Measurements from ENCODE around the gene TCOF1.

TCOF1 gene

DNA sequence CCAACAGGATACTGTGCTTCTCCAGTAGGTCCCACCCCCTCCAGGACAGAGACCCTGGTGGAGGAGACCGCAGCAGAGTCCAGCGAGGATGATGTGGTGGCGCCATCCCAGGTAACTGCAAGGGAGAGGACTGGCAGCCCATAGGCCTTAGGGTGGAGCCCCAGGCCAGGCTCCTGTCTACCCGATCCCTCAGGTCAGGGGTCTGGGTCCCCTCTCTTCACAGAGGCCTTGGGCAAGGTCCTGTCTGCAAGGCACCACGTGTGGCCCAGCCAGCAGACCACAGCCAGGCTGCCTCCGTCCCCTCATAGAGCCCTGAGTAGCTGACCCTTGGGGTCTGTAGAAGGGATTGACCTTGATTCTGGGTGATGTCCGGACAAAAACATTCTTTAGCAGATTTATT lies 35.2 kb downstream of the TCOF1 start:
- DNase-seq, result no peak

DNA sequence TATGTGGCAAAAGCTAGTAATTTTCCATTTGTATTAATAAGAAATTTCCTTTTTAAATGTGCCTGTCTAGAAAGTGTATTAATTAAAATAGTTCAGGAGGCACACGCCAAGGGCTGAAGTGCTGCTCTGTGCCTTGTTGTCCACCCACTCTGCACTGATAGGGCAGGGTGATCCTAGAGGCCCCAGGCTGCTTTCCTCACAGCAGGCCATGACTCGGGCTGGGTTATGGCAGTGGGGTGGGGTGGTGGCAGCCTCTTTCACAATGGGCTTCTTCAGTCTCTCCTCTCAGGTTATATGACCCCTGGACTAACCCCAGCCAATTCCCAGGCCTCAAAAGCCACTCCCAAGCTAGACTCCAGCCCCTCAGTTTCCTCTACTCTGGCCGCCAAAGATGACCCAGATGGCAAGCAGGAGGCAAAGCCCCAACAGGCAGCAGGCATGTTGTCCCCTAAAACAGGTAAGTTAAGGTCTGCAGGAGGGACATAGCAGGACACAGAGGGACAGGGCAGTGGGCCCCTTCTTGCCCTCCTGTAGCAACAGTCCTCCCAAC lies 35.7 kb downstream of the TCOF1 start:
- DNase-seq, result no peak

DNA sequence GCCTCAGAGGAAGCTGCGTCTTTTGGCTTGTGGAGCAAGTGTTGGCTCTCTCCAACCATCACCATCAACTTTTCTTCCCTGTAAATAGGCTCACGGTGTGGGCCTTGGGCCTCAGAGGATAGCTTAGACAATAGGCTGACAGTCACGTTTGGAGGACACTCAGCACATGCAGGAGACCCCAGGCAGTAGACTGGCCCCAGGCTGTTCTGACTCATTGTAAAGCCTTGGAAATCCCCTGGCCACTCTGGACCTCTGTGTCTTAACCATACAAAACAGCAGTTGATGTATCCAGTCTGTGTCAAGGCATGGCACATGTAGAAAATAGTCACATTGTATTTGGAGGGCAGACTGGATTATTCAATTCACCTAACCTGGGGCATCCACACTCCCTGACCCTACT lies 36.6 kb downstream of the TCOF1 start:
- no peak for DNase-seq

DNA sequence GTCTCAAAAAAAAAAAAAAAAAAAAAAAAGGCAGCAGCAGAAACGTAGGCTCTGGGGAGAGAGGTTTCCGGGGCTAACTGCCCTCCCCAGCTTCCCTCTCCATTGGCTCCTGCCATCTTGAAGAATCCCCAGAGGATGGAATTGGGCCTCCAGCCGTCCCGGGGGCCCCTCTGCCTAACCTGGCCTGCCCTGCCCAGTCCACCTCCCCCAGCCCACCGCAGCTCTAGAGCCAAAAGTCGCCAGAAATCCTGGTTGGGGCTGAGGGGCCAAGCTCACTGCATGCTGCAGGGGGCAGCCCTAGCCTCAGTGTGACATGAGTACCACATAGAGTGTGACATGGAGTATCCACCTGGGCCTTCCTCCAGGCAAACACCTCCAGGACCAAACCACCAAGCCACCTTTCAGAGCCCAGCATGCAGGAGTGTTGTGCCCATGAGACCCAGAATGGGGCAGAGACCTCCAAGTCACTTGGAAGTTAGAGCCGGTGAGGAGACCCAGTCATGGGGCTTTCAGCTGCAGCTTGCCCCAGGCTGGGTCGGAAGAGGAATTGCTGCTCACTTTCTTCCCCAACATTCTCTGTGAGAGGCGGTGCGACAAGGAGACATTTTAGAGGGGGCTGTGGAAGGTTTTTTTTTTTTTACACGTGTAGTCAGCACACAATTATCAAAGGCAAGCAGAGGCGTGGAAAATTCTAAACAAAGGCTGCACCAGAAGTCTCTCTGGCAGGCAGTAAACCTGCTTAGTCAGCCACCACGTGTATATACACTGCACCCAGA lies 37.6 kb downstream of the TCOF1 start:
- no peak for DNase-seq

DNA sequence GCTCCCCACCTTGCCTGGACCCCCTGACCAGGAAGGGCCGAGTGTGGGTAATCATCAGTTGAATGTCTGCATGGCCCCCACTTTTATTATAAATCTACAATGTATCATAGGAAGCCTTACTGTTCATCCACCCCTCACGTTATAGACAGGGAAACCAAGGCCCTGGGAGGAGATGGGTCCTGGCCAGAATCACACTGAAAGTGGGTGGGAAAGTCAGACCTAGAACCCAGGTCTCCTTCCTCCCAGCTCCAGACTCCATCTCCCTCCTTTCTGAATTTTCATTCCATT lies 38.1 kb downstream of the TCOF1 start:
- no peak for DNase-seq

DNA sequence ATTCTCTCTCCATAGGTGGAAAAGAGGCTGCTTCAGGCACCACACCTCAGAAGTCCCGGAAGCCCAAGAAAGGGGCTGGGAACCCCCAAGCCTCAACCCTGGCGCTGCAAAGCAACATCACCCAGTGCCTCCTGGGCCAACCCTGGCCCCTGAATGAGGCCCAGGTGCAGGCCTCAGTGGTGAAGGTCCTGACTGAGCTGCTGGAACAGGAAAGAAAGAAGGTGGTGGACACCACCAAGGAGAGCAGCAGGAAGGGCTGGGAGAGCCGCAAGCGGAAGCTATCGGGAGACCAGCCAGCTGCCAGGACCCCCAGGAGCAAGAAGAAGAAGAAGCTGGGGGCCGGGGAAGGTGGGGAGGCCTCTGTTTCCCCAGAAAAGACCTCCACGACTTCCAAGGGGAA lies 38.8 kb downstream of the TCOF1 start:
- no peak for DNase-seq

DNA sequence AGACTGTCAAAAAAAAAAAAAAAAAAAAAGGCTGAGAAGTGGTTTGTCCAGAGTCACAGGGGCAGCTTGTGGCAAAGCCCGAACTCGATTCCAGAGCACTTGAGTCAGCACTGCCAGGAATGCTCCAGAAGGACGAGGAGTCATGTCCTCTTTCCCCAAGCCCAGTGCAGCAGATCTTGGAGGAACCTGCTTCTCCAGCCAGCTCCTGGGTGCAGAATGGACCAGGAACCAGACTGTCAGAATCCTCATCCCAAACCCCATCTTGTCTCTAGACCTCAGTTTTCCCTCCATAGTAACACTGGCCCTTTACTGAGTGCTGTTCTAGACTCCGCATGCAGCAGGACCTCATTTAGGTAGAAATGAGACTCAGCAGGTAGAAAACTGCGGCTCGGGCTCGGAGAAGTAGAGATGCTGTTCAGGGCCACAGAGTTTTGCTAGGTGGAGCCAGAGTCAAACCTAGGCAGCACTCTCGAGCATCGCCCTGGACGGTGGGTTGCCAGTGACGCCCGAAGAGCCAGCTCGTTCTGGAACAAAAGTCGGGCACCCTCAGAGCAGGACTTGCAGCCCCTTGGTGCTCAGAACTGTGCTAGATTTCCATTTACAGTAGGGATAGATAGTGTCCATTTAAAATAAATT lies 39.8 kb downstream of the TCOF1 start:
- DNase-seq, result no peak

DNA sequence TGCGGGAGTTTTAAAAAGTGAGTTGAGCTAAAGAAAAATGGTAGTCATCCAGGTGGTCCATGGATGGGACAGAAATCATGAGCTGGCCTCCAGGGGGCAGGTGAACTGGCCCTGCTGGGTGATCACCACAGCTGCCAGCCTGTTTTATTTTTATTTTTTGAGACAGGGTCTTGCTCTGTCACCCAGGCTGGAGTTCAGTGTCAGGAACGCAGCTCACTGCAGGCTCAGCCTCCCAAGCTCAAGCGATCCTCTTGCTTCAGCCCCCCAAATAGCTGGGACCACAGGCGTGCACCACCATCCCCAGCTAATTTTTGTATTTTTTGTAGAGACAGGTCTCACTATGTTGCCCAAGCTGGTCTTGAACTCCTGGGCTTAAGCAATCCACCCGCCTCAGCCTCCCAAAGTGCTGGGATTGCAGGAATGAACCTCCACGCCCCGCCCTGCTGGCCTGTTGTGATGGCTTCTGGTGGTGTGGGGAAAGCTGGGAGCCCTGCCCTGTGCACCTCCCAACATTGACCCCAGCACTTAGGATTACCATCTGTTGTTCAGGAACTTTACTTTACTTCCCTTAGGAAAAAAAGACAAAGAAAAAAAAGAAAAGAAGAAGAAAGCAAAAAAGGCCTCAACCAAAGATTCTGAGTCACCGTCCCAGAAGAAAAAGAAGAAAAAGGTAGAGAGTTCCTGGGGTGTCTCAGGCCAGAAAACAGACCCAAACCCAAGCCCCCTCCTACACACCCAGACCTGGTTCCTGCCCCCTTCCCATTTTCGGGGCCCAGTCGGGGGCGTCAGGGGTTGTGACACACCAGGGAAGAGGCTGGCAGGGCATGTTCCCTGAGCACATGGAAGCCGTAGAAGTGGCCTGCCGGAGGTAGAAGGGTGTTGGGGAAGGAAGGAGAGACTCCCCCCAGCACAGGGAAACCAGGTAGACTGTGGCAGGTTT lies 40.6 kb downstream of the TCOF1 start:
- DNase-seq, result no peak

DNA sequence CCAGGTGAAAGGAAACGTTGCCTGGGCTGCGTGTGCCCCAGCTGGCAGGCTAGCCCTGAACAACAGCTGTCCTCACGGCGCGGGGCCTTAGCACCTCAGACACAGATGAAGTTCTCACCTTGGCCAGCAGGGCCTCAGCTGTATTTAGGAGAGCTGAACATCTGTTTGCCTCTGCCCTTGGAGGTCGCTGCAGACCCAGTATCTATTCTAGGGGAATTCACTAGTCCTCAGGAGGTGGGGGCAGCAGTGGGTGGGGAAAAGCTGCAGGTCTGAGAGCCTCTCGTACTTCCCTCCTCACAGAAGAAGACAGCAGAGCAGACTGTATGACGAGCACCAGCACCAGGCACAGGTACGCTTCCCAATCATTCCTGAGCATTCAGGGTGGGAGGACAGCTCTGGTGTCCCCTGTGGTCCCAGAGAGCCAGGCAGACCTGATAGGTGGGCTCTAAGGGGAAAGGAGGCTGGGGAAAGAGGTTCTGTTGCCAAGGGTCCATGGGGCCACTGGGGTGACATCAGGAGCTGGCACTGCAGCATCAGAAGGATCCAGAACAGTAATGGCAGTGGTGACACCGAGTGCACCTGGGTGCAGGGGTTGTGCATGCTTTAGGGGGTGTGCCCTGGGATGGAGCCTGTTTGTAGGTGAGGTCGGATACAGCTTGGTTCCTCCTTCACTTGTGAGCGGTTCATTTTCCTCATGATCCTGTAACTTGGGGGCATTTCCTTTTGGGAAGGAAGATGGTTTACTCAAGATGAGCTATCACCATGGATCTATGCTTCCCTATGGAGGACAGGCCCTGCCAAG lies 41.4 kb downstream of the TCOF1 start:
- peak in 1 of 5 experiments; percentile 55 for DNase-seq

DNA sequence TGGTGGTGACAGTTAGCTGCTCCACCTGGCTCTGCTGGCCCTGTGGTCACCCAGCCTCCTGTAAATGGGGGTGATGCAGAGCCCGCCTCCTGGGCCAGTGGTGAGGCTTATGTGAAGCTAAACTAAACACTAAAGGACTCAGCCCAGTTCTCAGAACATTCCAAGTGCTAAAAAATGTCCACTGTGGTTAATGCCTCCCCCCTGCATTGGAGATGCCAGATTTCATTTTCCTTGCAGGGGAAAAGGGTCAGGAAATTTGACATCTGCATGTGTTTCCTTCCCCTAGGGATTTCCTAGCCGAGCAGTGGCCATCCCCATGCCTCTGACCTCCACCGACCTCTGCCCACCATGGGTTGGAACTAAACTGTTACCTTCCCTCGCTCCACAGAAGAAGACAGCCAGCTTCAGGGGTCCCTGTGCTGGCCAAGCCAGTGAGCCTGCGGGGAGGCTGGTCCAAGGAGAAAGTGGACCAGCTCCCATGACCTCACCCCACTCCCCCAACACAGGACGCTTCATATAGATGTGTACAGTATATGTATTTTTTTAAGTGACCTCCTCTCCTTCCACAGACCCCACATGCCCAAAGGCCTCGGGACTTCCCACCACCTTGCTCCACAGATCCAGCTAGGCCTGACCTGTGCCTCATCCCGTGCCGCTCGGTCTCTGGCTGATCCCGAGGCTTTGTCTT lies 42.2 kb downstream of the TCOF1 start:
- DNase-seq, result no peak

DNA sequence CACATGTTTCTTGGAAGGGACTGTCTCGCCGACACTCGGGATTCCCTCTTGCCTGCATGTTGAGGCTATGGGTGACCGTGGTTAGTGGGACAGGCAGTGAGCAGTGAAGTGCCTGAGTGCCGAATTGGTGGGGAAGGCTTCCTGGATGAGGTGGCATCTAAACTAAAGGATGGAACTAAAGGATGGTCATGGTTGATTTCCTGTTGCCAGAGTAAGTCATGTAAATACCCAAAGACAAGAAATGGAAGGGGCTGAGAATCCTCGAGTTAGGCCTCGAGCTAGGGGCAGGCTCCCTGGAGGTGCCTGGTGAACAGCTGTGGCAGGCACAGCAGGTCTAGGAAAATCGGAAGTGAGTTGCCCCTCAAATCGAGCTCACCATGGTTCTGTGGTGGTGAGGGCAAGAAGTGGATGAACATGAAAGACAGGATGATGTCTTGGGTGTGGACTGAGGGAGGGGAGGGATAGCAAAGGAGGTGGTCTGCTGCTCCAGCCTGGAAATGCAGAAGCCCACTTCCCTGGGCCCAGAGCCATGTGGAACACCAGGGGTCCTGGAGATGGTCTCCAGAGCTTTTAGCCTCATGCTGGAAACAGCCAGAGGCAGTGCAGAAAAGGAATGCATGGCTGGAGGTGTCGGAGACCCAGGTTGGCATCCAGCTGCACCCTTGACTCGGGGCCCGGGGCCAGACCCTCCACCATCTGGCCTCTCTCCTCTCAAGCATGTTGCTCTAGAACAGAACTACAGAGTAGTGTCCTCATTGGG lies 43.0 kb downstream of the TCOF1 start:
- no peak for DNase-seq

DNA sequence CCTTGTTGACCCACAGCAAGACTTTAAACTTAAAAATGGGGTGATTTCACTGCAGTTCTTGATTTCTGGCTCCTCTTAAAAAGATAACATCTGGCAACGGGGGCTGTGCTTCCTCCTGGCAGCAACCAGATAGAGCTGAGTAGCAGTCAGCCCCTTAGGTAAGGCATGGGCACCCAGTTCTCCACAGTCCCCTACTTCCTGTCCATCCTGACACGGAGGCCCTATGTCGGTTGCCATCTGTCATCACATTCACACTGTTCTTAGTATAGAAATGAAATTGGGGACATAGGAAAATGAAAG lies 43.5 kb downstream of the TCOF1 start:
- DNase-seq, result no peak

DNA sequence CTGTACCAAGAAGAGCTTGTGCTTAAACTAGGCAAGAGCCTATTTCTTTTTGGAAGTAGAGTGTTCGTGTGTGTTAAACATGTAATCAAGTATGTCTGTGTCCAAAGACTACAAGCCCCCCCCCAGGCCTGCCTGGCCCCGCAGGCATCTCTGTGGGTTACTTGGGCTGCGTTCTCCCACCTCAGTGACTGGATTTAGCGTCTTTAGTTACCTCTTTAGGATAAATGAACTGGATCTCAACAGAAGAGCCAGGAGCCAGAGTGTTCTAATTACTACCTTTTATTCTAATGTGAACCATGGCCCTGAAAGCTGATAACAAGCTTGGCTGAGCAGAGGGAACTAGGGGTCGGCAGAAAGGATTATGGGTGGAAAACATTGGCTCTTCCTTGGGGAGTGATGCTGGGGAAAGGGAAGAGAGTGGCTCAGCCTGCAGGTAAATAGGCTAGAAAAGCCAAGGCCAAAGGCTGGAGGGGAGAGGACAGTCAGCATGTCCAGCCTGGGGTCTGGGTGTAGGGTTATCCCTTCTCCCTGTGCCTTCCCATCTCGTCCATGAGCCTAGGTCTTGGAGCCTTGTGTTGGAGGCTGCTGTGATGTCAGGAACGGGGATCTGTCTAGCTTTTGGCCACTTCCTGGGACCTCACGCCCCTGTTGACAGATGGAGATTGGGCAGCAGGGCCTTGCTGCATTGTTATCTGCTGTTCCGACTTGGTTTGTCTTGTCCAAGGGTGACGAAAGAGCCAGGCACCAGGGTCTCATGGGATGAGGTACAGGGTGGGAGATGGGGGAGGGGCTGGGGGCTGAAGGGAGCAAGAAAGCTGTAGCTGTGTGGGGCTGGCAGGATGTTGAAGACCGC lies 44.1 kb downstream of the TCOF1 start:
- DNase-seq, result no peak

DNA sequence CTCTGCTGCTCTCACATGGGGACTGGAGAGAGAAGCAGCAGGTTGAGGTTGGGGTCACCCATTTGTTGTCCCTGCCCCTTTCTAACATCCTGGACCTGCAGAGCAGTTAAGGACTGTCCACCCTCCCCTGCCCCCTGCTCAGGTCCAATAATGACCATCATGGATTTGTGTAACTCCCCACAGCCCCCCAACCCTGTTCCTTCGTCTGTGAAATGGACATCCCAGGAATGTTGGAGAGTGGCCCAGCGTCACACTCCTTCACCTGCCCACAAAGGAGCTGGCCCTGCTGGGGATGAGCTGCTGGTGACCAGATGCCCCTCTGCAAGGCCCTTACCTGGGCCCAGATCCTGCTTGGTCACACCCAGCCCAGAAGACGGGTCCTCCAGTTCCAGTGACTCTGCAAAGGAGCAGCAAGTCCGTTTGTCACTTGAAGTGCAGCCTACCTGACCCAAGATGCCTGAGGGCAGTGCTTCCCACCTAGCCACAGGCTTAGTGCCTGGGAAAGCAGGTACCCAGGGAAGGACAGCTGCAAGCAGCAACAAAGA lies 44.8 kb downstream of the TCOF1 start:
- no peak for DNase-seq

DNA sequence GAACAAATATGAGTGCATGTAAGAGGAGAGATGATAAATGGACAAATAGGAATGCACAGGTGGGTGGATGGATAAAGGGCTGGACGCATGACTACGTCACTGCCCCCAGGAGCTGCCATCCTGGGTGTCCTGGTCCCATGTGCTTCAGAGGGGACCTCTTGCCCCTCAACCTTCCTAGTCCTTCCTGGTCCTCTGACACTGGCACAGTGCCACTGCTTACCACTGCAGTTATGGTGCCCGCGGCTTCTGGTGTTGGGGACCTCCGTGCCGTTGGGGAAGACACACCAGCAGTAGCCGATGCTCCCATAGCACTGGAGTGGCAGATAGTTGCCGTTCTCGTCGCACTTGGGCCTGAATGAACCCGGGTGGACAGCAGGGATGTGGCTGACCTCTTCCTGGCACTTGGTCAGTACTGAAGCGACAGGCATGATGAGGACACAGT lies 45.4 kb downstream of the TCOF1 start:
- DNase-seq, result no peak

DNA sequence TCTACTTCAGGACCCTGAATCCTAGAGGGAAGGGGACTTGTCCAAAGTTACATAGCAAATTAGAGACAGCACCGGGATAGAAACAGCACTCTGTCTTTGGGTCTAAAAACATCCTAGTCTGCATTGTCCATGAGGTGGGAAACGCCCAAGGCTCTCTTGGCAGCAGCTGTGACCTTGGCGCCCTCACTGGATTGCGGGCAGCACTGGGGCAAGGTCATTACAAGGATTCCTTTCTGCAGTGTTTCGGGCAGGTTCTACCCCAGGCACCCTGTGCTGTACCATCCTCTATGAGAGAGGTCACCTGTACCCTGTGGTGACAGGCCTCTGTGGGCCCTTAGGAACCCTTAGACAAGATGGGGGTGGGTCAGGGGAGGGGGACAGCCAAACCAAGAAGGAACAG lies 46.6 kb downstream of the TCOF1 start:
- DNase-seq, result no peak

DNA sequence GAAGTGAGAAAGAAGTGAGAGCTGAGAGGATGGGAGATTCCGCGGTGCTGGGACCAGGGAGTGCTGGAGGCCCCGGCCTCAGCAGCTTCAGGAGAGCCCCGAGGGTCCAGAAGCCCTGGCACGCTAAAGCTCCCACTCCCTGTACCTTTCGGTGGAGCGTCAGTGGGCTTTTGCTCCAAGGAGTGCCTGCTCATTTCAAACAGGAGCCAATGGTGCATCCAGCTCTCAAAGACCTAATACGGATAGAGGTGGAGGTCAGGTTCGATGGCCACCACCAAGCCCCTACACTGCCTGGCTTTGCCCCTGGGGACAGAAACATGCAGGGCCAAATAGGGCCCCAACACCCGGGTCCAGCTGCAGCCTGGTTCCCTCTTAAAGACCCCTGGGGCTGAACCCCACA lies 47.0 kb downstream of the TCOF1 start:
- DNase-seq, result no peak

DNA sequence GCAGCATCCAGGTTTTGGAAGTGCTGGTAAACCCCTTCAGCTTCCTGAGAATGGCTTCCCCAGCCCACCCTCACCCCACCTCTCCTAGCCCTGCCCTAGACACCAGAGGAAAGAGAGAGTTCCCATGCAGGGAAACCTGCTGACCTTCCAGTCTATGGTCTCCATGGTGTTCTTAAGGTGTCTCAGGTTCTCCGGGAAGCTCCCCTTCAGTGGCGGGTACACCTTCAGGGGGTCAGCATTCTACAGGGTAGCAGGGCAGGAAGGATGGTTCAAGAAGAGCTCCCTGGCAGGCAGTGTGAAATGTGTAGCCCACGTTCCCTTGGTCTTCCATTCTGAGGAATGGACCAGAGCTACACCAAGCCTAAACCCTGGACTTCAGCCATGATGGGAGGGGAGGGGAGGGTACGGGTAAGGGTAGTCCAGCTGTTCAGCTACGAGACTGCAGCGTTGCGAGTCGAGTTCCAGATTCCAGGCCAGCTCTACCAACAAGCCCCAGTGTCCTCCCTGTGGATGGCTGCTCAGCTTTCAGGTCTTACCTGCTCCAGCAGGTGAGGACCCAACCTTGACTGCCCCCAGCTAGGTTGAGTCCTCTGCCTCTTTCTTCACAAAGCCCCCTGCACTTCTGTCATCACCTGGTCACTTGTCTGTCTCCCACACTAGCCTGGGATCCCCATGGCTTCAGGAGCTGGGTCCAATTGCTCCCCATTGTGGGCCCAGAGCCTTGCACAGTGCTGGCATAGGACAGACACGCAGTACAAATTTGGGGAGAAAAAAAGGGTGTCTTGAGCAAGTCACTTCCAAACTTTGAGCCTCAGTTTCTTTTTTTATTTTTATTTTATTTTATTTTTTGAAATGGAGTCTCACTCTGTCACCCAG lies 47.7 kb downstream of the TCOF1 start:
- DNase-seq, result no peak

All from T-helper 2 cell (primary cell).